H9 (cell line): ENCODE measurements around the gene ZNF423. TPM values are rescaled to one million over a fixed set of nuclear protein-coding genes. Genes with fewer than 3 reads are reported as not detected.

Experiments
- DNase-seq: peaks from one replicate; pipeline ENCODE4 v3.0.0-alpha.2; 2017
- H2AFZ ChIP-seq: one replicate; pipeline ENCODE4 v1.6.1; 2013; ENCODE audit warnings: mild to moderate bottlenecking, low read length, control low read depth, moderate library complexity
- H2AK5ac ChIP-seq: 2 replicates; pipeline ENCODE4 v1.6.1; 2013; ENCODE audit warnings: low read length, control low read depth, mixed read lengths; ENCODE audit not compliant: insufficient read length
- H2BK120ac ChIP-seq: one replicate; pipeline ENCODE4 v1.6.1; 2013; ENCODE audit warnings: low read depth, mild to moderate bottlenecking, low read length, control low read depth, inconsistent platforms; ENCODE audit not compliant: poor library complexity, severe bottlenecking
- H2BK12ac ChIP-seq: 2 replicates; pipeline ENCODE4 v1.6.1; 2013; ENCODE audit warnings: low read length, control low read depth, mixed read lengths, low read depth; ENCODE audit not compliant: insufficient read length
- H2BK15ac ChIP-seq: 2 replicates; pipeline ENCODE4 v1.6.1; 2013; ENCODE audit warnings: low read depth, low read length, control low read depth
- H2BK20ac ChIP-seq: one replicate; pipeline ENCODE4 v1.6.1; 2013; ENCODE audit warnings: low read depth, mild to moderate bottlenecking, low read length, control low read depth, inconsistent platforms; ENCODE audit not compliant: poor library complexity, severe bottlenecking
- H2BK5ac ChIP-seq: 2 replicates; pipeline ENCODE4 v1.6.1; 2013; ENCODE audit warnings: low read length, control low read depth, mixed read lengths; ENCODE audit not compliant: insufficient read length
- H3K14ac ChIP-seq: 2 replicates; pipeline ENCODE4 v1.6.1; 2013; ENCODE audit warnings: low read length, control low read depth; ENCODE audit not compliant: insufficient read depth
- H3K18ac ChIP-seq: 2 replicates; pipeline ENCODE4 v1.6.1; 2013; ENCODE audit warnings: low read depth, mild to moderate bottlenecking, mixed read lengths, low read length, control low read depth; ENCODE audit not compliant: insufficient read length
- H3K23ac ChIP-seq: 2 replicates; pipeline ENCODE4 v1.6.1; 2013; ENCODE audit warnings: low read length, control low read depth, mixed read lengths, low read depth; ENCODE audit not compliant: insufficient read length
- H3K23me2 ChIP-seq: 2 replicates; pipeline ENCODE4 v1.6.1; 2013; ENCODE audit warnings: low read depth, mild to moderate bottlenecking, mixed read lengths, low read length, control low read depth; ENCODE audit not compliant: insufficient read length, poor library complexity, severe bottlenecking
- H3K27ac ChIP-seq: 2 replicates; pipeline ENCODE4 v1.5.1; 2013; ENCODE audit warnings: low read length, control low read depth, mixed read lengths, low read depth; ENCODE audit not compliant: insufficient read length
- H3K27me3 ChIP-seq: 2 replicates; pipeline ENCODE4 v1.6.1; 2013; ENCODE audit warnings: low read length, control low read depth, inconsistent platforms; ENCODE audit not compliant: insufficient read depth
- H3K4ac ChIP-seq: 2 replicates; pipeline ENCODE4 v1.6.1; 2013; ENCODE audit warnings: low read depth, mild to moderate bottlenecking, control low read depth, inconsistent platforms, low read length, moderate library complexity
- H3K4me1 ChIP-seq: 2 replicates; pipeline ENCODE4 v1.6.1; 2013; ENCODE audit warnings: low read length, control low read depth, inconsistent platforms; ENCODE audit not compliant: insufficient read depth
- H3K4me2 ChIP-seq: 2 replicates; pipeline ENCODE4 v1.6.1; 2013; ENCODE audit warnings: low read length, control low read depth, mixed read lengths; ENCODE audit not compliant: insufficient read length, insufficient read depth
- H3K56ac ChIP-seq: 2 replicates; pipeline ENCODE4 v1.6.1; 2013; ENCODE audit warnings: low read depth, mild to moderate bottlenecking, mixed read lengths, low read length, control low read depth; ENCODE audit not compliant: insufficient read length
- H3K79me1 ChIP-seq: 2 replicates; pipeline ENCODE4 v1.6.1; 2013; ENCODE audit warnings: low read depth, mild to moderate bottlenecking, moderate library complexity, low read length, control low read depth, inconsistent platforms; ENCODE audit not compliant: insufficient read depth, poor library complexity, severe bottlenecking
- H3K79me2 ChIP-seq: 2 replicates; pipeline ENCODE4 v1.6.1; 2013; ENCODE audit warnings: low read length, control low read depth, inconsistent platforms; ENCODE audit not compliant: insufficient read depth
- H3K9ac ChIP-seq: 2 replicates; pipeline ENCODE4 v1.6.1; 2013; ENCODE audit warnings: low read length, control low read depth, mixed read lengths; ENCODE audit not compliant: insufficient read length; ENCODE audit errors: extremely low read depth
- H3K9me3 ChIP-seq: one replicate; pipeline ENCODE4 v1.6.1; 2013; ENCODE audit warnings: low read depth, low read length, inconsistent platforms; ENCODE audit not compliant: control insufficient read depth
- H3T11ph ChIP-seq: one replicate; pipeline ENCODE4 v1.6.1; 2013; ENCODE audit warnings: mild to moderate bottlenecking, low read length, control low read depth, inconsistent platforms
- H4K20me1 ChIP-seq: one replicate; pipeline ENCODE4 v1.6.1; 2013; ENCODE audit not compliant: control insufficient read depth, insufficient read length, insufficient read depth
- H4K5ac ChIP-seq: 2 replicates; pipeline ENCODE4 v1.6.1; 2013; ENCODE audit warnings: low read depth, mild to moderate bottlenecking, mixed read lengths, low read length, control low read depth; ENCODE audit not compliant: insufficient read length
- H4K8ac ChIP-seq: replicated peaks from 2 replicates; pipeline ENCODE4 v1.6.1; 2013; ENCODE audit warnings: low read length, control low read depth, mixed read lengths, low read depth; ENCODE audit not compliant: insufficient read length
- H4K91ac ChIP-seq: 2 replicates; pipeline ENCODE4 v1.6.1; 2013; ENCODE audit warnings: low read depth, mild to moderate bottlenecking, moderate library complexity, mixed read lengths, low read length, control low read depth; ENCODE audit not compliant: insufficient read length
- H3K27ac Mint-ChIP-seq, 3 experiments: 2 replicates in 2 of 3; 3 replicates in 1 of 3; pipeline ENCODE4 v1.8.0; 2020 to 2021; ENCODE audit warnings: mixed read lengths in 3 of 3, mild to moderate bottlenecking in 1 of 3, moderate library complexity in 1 of 3
- H3K27me3 Mint-ChIP-seq: 2 replicates; pipeline ENCODE4 v1.8.0; 2021; ENCODE audit warnings: low read depth, mild to moderate bottlenecking, moderate library complexity, mixed read lengths
- H3K36me3 Mint-ChIP-seq, 3 experiments: 2 replicates in 2 of 3; 3 replicates in 1 of 3; pipeline ENCODE4 v1.8.0; 2020 to 2021; ENCODE audit warnings: low read depth in 3 of 3, mixed read lengths in 3 of 3; ENCODE audit not compliant: insufficient read depth in 1 of 3
- H3K4me1 Mint-ChIP-seq, 2 experiments: 2 replicates each; pipeline ENCODE4 v1.8.0; 2020; ENCODE audit warnings: mixed read lengths in 2 of 2
- H3K4me3 Mint-ChIP-seq, 2 experiments: 2 replicates in 1 of 2; 3 replicates in 1 of 2; pipeline ENCODE4 v1.8.0; 2020 to 2021; ENCODE audit warnings: mild to moderate bottlenecking in 2 of 2, mixed read lengths in 2 of 2, moderate library complexity in 1 of 2
- H3K9me3 Mint-ChIP-seq, 2 experiments: 2 replicates in 1 of 2; 3 replicates in 1 of 2; pipeline ENCODE4 v1.8.0; 2020; ENCODE audit warnings: mild to moderate bottlenecking in 2 of 2, mixed read lengths in 2 of 2, moderate library complexity in 1 of 2
- CTCF ChIP-seq: fragments of 200-600 bp; sonication (generic); conservative IDR thresholded peaks from 3 replicates; pipeline ENCODE4 v1.8.0; 2021; ENCODE audit warnings: antibody characterized with exemption, mild to moderate bottlenecking
- WGBS: extraction: QIAGEN DNeasy Blood & Tissue Kit; methylation state at CpG from one replicate; pipeline ENCODE4 v1.1.7; 2013; ENCODE audit warnings: missing lambda C conversion rate, low lambda C conversion rate, mixed read lengths; ENCODE audit not compliant: insufficient read length; ENCODE audit errors: extremely low coverage; 5-methylcytosine and 5-hydroxymethylcytosine counted together
- total RNA-seq: library from RNA; stranded (reverse); gene quantifications from 2 replicates; pipeline ENCODE4 v1.2.1, GENCODE V29; 2021

ZNF423 gene
- total RNA-seq, 1 experiment from 2014 or later = 51.5 TPM

GRCh38 chr16:49900875-49901274 is 45.0 kb upstream of the ZNF423 start:
- no peak overlapping the region for H3K4me2 ChIP-seq
- no peak overlapping the region for H3T11ph ChIP-seq
- no peak for TF ChIP-seq CTCF
- Mint-ChIP-seq H3K36me3 (no peaks in the 10 kb centered on the region; a peak in 1 of 7 replicates), H3K27ac (no peak overlapping the region), H3K4me1 (peaks cover 0 to 2% of the 10 kb centered on the region in 2 experiments; a peak in 1 of 4 replicates), H3K9me3 (no peaks in the 10 kb centered on the region), H3K4me3 (no peak overlapping the region), H3K27me3 (peaks cover 8% of the 10 kb centered on the region)
- no peak overlapping the region for H2BK20ac ChIP-seq
- H3K9me3 ChIP-seq = no peaks in the 10 kb centered on the region
- no peak overlapping the region for H3K27ac ChIP-seq
- no peak overlapping the region for H4K5ac ChIP-seq
- no peak for DNase-seq
- no peaks in the 10 kb centered on the region for H3K27me3 ChIP-seq
- H3K56ac ChIP-seq = no peak overlapping the region
- peaks cover 2% of the 10 kb centered on the region for H3K23me2 ChIP-seq
- no peak overlapping the region for H4K8ac ChIP-seq
- no peak overlapping the region for H3K4ac ChIP-seq
- H3K18ac ChIP-seq = no peak overlapping the region
- H2BK5ac ChIP-seq = no peak overlapping the region
- H3K79me1 ChIP-seq = no peaks in the 10 kb centered on the region
- no peak overlapping the region for H2BK120ac ChIP-seq
- WGBS = no CpG with 5 or more reads among the region's 7 CpGs
- no peaks in the 10 kb centered on the region for H4K20me1 ChIP-seq
- no peak overlapping the region for H2BK15ac ChIP-seq
- H2BK12ac ChIP-seq = no peak overlapping the region
- no peaks in the 10 kb centered on the region for H3K4me1 ChIP-seq
- no peak overlapping the region for H2AK5ac ChIP-seq
- no peak overlapping the region for H4K91ac ChIP-seq
- H3K9ac ChIP-seq = no peak overlapping the region
- H3K14ac ChIP-seq = no peak overlapping the region; the same call in 1 of the 2 replicates
- H3K23ac ChIP-seq = no peak overlapping the region
- H2AFZ ChIP-seq = no peak overlapping the region
- no peaks in the 10 kb centered on the region for H3K79me2 ChIP-seq
